CD14-positive monocyte (primary cell): ENCODE measurements around the gene TAS2R10. TPM values are rescaled to one million over a fixed set of nuclear protein-coding genes. Genes with fewer than 3 reads are reported as not detected.

Experiments used
- DNase-seq, 3 donors: peaks; one replicate each; pipeline ENCODE4 v3.0.0-alpha.2; 2011 to 2022
- H2AFZ ChIP-seq: 2 replicates; pipeline ENCODE4 v1.6.0; 2012; ENCODE audit warnings: mild to moderate bottlenecking, low read depth, low read length, inconsistent platforms; ENCODE audit not compliant: insufficient read depth, poor library complexity, severe bottlenecking
- H3K27ac ChIP-seq, 2 donors: 1 replicate in 1 of 2; 2 replicates in 1 of 2; pipeline ENCODE4 v1.5.1; 2012 to 2013; ENCODE audit warnings: low read length in 2 of 2, control low read depth in 1 of 2, inconsistent platforms in 1 of 2, low read depth in 1 of 2, mild to moderate bottlenecking in 1 of 2
- H3K27me3 ChIP-seq, 2 donors: one replicate each; pipeline versions ENCODE4 v1.6.0 to v1.6.1; 2011 to 2013; ENCODE audit warnings: low read length in 2 of 2; ENCODE audit not compliant: control insufficient read depth in 2 of 2, insufficient read depth in 2 of 2
- H3K36me3 ChIP-seq, 2 donors: replicated peaks in 1 of 2; 1 replicate in 1 of 2; 2 replicates in 1 of 2; pipeline versions ENCODE4 v1.5.1 to v1.6.1; 2012 to 2013; ENCODE audit warnings: low read length in 2 of 2, control low read depth in 1 of 2, inconsistent platforms in 1 of 2, mild to moderate bottlenecking in 1 of 2; ENCODE audit not compliant: insufficient read depth in 2 of 2, control insufficient read depth in 1 of 2
- H3K4me1 ChIP-seq, 2 donors: 1 replicate in 1 of 2; 2 replicates in 1 of 2; pipeline versions ENCODE4 v1.5.1 to v1.6.1; 2012 to 2013; ENCODE audit warnings: low read length in 2 of 2, control low read depth in 1 of 2, inconsistent platforms in 1 of 2, mild to moderate bottlenecking in 1 of 2, moderate library complexity in 1 of 2; ENCODE audit not compliant: insufficient read depth in 2 of 2, control insufficient read depth in 1 of 2
- H3K4me2 ChIP-seq: replicated peaks from 2 replicates; pipeline ENCODE3; 2012; ENCODE audit warnings: low read length, moderate library complexity, mild to moderate bottlenecking; ENCODE audit not compliant: poor library complexity, severe bottlenecking; ENCODE audit errors: extremely low read depth
- H3K4me3 ChIP-seq, 3 experiments: fragments of 200-600 bp in 1 of 3; sonication (generic) in 1 of 3; replicated peaks in 1 of 3; 1 replicate in 2 of 3; 2 replicates in 1 of 3; pipeline ENCODE4 v1.5.1; 2011 to 2013; ENCODE audit warnings: low read length in 3 of 3, mild to moderate bottlenecking in 3 of 3, control low read depth in 2 of 3, low read depth in 2 of 3, inconsistent platforms in 1 of 3, moderate library complexity in 1 of 3
- H3K79me2 ChIP-seq: 2 replicates; pipeline ENCODE4 v1.6.0; 2012; ENCODE audit warnings: mild to moderate bottlenecking, control low read depth, inconsistent platforms, low read length, moderate library complexity; ENCODE audit not compliant: insufficient read depth
- H3K9ac ChIP-seq: 2 replicates; pipeline ENCODE4 v1.6.0; 2017; ENCODE audit warnings: low read length, mild to moderate bottlenecking; ENCODE audit not compliant: insufficient read depth, poor library complexity, severe bottlenecking
- H3K9me3 ChIP-seq, 2 donors: replicated peaks in 1 of 2; 1 replicate in 1 of 2; 2 replicates in 1 of 2; pipeline versions ENCODE4 v1.5.1 to v1.6.1; 2012 to 2013; ENCODE audit warnings: low read length in 2 of 2, control low read depth in 1 of 2; ENCODE audit not compliant: control insufficient read depth in 1 of 2, insufficient read depth in 1 of 2
- H4K20me1 ChIP-seq: 2 replicates; pipeline ENCODE4 v1.6.0; 2012; ENCODE audit warnings: mild to moderate bottlenecking, low read length, control low read depth, moderate library complexity; ENCODE audit not compliant: insufficient read depth
- H3K27ac Mint-ChIP-seq, 7 donors: one replicate each; pipeline ENCODE4 v1.8.0; 2020; ENCODE audit warnings: mild to moderate bottlenecking in 7 of 7, mixed read lengths in 7 of 7, moderate library complexity in 6 of 7, inconsistent platforms in 2 of 7
- H3K27me3 Mint-ChIP-seq, 3 donors: one replicate each; pipeline ENCODE4 v1.8.0; 2021 to 2022; ENCODE audit warnings: low read depth in 3 of 3, mild to moderate bottlenecking in 3 of 3, mixed read lengths in 3 of 3, moderate library complexity in 3 of 3, inconsistent platforms in 1 of 3
- H3K36me3 Mint-ChIP-seq, 2 donors: one replicate each; pipeline ENCODE4 v1.8.0; 2020; ENCODE audit warnings: mixed read lengths in 2 of 2, inconsistent platforms in 1 of 2, mild to moderate bottlenecking in 1 of 2
- H3K4me1 Mint-ChIP-seq: one replicate; pipeline ENCODE4 v1.8.0; 2020; ENCODE audit warnings: mild to moderate bottlenecking, mixed read lengths
- H3K4me3 Mint-ChIP-seq, 2 donors: one replicate each; pipeline ENCODE4 v1.8.0; 2020; ENCODE audit warnings: mild to moderate bottlenecking in 2 of 2, mixed read lengths in 2 of 2, moderate library complexity in 1 of 2
- H3K9me3 Mint-ChIP-seq, 7 donors: one replicate each; pipeline ENCODE4 v1.8.0; 2020 to 2022; ENCODE audit warnings: mixed read lengths in 7 of 7, mild to moderate bottlenecking in 6 of 7, moderate library complexity in 6 of 7, inconsistent platforms in 2 of 7
- WGBS: methylation state at CpG from one replicate; pipeline ENCODE4 v1.1.5; 2013; ENCODE audit warnings: missing lambda C conversion rate; ENCODE audit not compliant: insufficient coverage; 5-methylcytosine and 5-hydroxymethylcytosine counted together
- intact Hi-C, 2 donors: fragments of 100-400 bp; cut with micrococcal nuclease; formaldehyde crosslinking; loops; one replicate each; pipeline versions ENCODE4 v1.15.0 to v1.15.1; 2023
- polyA minus RNA-seq: library from RNA; depleted of rRNA, polyadenylated mRNA; stranded (reverse); fragments of >200 nt; gene quantifications from 2 replicates; pipeline ENCODE4 v1.2.3, GENCODE V29; 2012
- polyA plus RNA-seq, 3 donors: library from polyadenylated mRNA; depleted of rRNA in 1 of 3; unstranded in 2 of 3; stranded (reverse) in 1 of 3; fragments of 300-500 nt in 2 of 3; fragments of >200 nt in 1 of 3; fragmentation: Illumina TruSeq in 2 of 3; gene quantifications; 1 replicate in 2 of 3; 2 replicates in 1 of 3; pipeline ENCODE4 v1.2.3, GENCODE V29; 2012 to 2021
- total RNA-seq, 12 experiments: library from RNA in 1 of 12; stranded (reverse) in 1 of 12; fragments of 120-200 nt in 1 of 12; gene quantifications; one replicate each; pipeline ENCODE4 v1.2.4 and lab custom pipeline; 2013 to 2026; ENCODE audit warnings: mixed read lengths in 6 of 12, inconsistent platforms in 1 of 12
- TF ChIP-seq, protein P1 (sequence below): fragments of 200-600 bp; IDR thresholded peaks from one replicate; pipeline ENCODE4 v1.8.0; 2022; ENCODE audit warnings: antibody characterized with exemption, mild to moderate bottlenecking

TAS2R10 gene, protein sequence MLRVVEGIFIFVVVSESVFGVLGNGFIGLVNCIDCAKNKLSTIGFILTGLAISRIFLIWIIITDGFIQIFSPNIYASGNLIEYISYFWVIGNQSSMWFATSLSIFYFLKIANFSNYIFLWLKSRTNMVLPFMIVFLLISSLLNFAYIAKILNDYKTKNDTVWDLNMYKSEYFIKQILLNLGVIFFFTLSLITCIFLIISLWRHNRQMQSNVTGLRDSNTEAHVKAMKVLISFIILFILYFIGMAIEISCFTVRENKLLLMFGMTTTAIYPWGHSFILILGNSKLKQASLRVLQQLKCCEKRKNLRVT
- total RNA-seq (2013), result 0.15 TPM
- polyA plus RNA-seq, result under 1 TPM in 1 of 3 donors, not detected in 2; 0.08 TPM
- polyA minus RNA-seq, result not detected in 2 replicates
- total RNA-seq (lab: John Stamatoyannopoulos, UW), result 0 to 0.46 (median 0) reads per million in 11 experiments

DNA sequence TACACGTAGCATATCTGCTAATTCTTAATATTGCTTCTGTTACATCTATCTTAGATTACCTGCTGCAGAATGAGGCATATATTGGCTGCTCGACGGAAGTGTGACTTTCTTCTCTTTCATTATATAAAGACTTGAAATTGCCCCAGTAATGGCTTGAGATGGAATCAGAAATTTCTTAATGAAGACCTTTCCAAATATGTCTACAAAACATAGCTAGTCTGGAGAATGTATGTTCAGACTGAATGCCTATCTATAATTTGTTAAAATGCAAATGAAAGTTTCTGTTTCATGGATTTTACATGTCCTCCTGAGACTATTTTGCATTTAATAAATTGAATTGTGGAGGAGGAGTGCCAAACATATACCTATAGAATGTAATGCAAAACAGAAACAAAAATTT is at the start of gene TAS2R10:
TAS2R10 (minus strand) TSS at position 101 of the 400 bp plus-strand sequence; CDS start at position 12, 89 bp downstream.
- no peaks in the 10 kb centered on the region for H3K36me3 ChIP-seq
- H3K27ac ChIP-seq, result no peak within 1 kb of the TSS
- H3K36me3 Mint-ChIP-seq, result no peaks in the 10 kb centered on the region
- H3K9me3 ChIP-seq, result peaks cover 0 to 3% of the 10 kb centered on the region in 2 donors
- H3K27ac Mint-ChIP-seq, result no peak within 1 kb of the TSS
- no CpG with 5 or more reads among the region's 3 CpGs for WGBS
- H4K20me1 ChIP-seq, result no peaks in the 10 kb centered on the region
- no peak within 1 kb of the TSS for H3K4me2 ChIP-seq
- no peak within 1 kb of the TSS for H3K4me3 ChIP-seq
- H2AFZ ChIP-seq, result no peak within 1 kb of the TSS
- intact Hi-C loops, result no loop called here
- no peak within 1 kb of the TSS for H3K9ac ChIP-seq
- H3K4me1 Mint-ChIP-seq, result no peaks in the 10 kb centered on the region
- H3K79me2 ChIP-seq, result no peaks in the 10 kb centered on the region
- H3K27me3 ChIP-seq, result no peaks in the 10 kb centered on the region
- H3K9me3 Mint-ChIP-seq, result peaks cover 0 to 5% (median 0%) of the 10 kb centered on the region in 7 donors
- H3K4me1 ChIP-seq, result no peaks in the 10 kb centered on the region
- H3K27me3 Mint-ChIP-seq, result peaks cover 0 to 2% (median 0%) of the 10 kb centered on the region in 3 donors
- TF ChIP-seq, protein P1, sequence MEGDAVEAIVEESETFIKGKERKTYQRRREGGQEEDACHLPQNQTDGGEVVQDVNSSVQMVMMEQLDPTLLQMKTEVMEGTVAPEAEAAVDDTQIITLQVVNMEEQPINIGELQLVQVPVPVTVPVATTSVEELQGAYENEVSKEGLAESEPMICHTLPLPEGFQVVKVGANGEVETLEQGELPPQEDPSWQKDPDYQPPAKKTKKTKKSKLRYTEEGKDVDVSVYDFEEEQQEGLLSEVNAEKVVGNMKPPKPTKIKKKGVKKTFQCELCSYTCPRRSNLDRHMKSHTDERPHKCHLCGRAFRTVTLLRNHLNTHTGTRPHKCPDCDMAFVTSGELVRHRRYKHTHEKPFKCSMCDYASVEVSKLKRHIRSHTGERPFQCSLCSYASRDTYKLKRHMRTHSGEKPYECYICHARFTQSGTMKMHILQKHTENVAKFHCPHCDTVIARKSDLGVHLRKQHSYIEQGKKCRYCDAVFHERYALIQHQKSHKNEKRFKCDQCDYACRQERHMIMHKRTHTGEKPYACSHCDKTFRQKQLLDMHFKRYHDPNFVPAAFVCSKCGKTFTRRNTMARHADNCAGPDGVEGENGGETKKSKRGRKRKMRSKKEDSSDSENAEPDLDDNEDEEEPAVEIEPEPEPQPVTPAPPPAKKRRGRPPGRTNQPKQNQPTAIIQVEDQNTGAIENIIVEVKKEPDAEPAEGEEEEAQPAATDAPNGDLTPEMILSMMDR, result no peak
- DNase-seq, result no peak
- H3K4me3 Mint-ChIP-seq, result no peak within 1 kb of the TSS

DNA sequence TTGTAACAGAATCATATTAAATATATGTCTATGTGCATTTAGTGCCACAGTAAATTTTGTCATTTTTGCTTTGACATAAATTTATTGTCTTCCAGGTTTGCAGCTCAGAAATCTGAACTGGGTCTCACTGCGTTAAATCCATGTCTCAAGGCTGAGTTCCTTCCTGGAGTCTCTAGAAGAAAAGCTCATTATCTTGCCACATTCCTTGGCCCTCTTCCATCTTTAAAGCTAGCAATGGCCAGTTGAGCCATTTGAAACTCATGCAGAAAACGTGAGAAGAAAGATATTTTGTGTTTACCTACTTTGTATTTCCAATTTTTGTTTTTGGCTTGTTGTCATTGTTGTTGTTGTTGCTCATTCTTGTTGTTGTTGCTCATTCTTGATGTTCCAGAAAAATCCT is 47.2 kb upstream of the TAS2R10 start:
- H3K9me3 Mint-ChIP-seq, result peaks cover 0 to 5% (median 0%) of the 10 kb centered on the region in 7 donors
- H3K27me3 Mint-ChIP-seq, result no peaks in the 10 kb centered on the region
- TF ChIP-seq, protein P1, result no peak
- no peak overlapping the region for H3K4me3 ChIP-seq
- no peaks in the 10 kb centered on the region for H3K27me3 ChIP-seq
- peaks cover 0 to 8% of the 10 kb centered on the region in 2 donors for H3K36me3 ChIP-seq
- H2AFZ ChIP-seq, result no peak overlapping the region
- 83% methylated on average over 1 of the region's 2 CpGs for WGBS
- H3K9me3 ChIP-seq, result no peaks in the 10 kb centered on the region
- H3K4me2 ChIP-seq, result no peak overlapping the region
- H3K36me3 Mint-ChIP-seq, result peaks cover 11% of the 10 kb centered on the region in 2 donors
- DNase-seq, result no peak
- H3K4me1 ChIP-seq, result no peaks in the 10 kb centered on the region
- H3K27ac ChIP-seq, result no peak overlapping the region
- no peak overlapping the region for H3K27ac Mint-ChIP-seq
- H4K20me1 ChIP-seq, result no peaks in the 10 kb centered on the region
- H3K79me2 ChIP-seq, result no peaks in the 10 kb centered on the region
- H3K4me1 Mint-ChIP-seq, result peaks cover 2% of the 10 kb centered on the region
- H3K4me3 Mint-ChIP-seq, result no peak overlapping the region
- H3K9ac ChIP-seq, result no peak overlapping the region
- intact Hi-C loops, result no loop called here
